HEK293 (cell line): Measurements from ENCODE around the gene DNMT3B.
"Not testable (repeated sequence)": the region's sequence is repeated elsewhere in the genome, so short reads cannot be mapped to it uniquely, and the experiment has no call there.

Experiments
- CTCF ChIA-PET: fragments of 350-600 bp; formaldehyde crosslinking; extraction: SDS; loops from one replicate; lab custom pipeline; 2021; ENCODE audit warnings: antibody characterized with exemption; lab: Yijun Ruan, JAX
- POLR2A ChIA-PET: fragments of 300-600 bp; formaldehyde crosslinking; extraction: SDS; loops from one replicate; lab custom pipeline; 2020; ENCODE audit warnings: antibody characterized with exemption, inconsistent platforms; lab: Yijun Ruan, JAX
- H3K27ac ChIP-seq: fragments of 200-500 bp; sonication (Bioruptor generic); 2 replicates; pipeline ENCODE4 v1.5.1; 2014; ENCODE audit warnings: low read depth, low read length, control low read depth, inconsistent platforms; ENCODE audit errors: extremely low read depth
- H3K36me3 ChIP-seq, 2 experiments: fragments of 200-500 bp in 1 of 2; sonication (Bioruptor generic) in 1 of 2; 1 replicate in 1 of 2; 2 replicates in 1 of 2; pipeline ENCODE4 v1.5.1; 2014 to 2017; ENCODE audit warnings: inconsistent platforms in 2 of 2, low read length in 2 of 2; ENCODE audit not compliant: control insufficient read depth in 2 of 2, insufficient read depth in 1 of 2
- H3K4me1 ChIP-seq: fragments of 200-500 bp; sonication (Bioruptor generic); 2 replicates; pipeline ENCODE4 v1.5.1; 2014; ENCODE audit warnings: mild to moderate bottlenecking, low read length, inconsistent platforms; ENCODE audit not compliant: control insufficient read depth, insufficient read depth
- H3K4me3 ChIP-seq: 2 replicates; pipeline ENCODE4 v1.5.1; 2011; ENCODE audit warnings: low read depth, mild to moderate bottlenecking, control low read depth, low read length, moderate library complexity
- H3K9me3 ChIP-seq: fragments of 200-500 bp; sonication (Bioruptor generic); 2 replicates; pipeline ENCODE4 v1.5.1; 2014; ENCODE audit warnings: low read depth, low read length, inconsistent platforms; ENCODE audit not compliant: control insufficient read depth, insufficient read depth
- GLIS1 ChIP-seq: fragments of 450-650 bp; formaldehyde crosslinking; IDR thresholded peaks from 2 replicates; pipeline ENCODE4 v1.5.1; 2016; ENCODE audit warnings: missing biosample characterization, missing genetic modification characterization
- ZBTB8A ChIP-seq: fragments of 450-650 bp; formaldehyde crosslinking; IDR thresholded peaks from 2 replicates; pipeline ENCODE4 v1.5.1; 2016; ENCODE audit warnings: missing biosample characterization, missing genetic modification characterization
- ZNF138 ChIP-seq: fragments of 450-650 bp; formaldehyde crosslinking; IDR thresholded peaks from 2 replicates; pipeline ENCODE4 v1.5.1; 2016; ENCODE audit warnings: missing biosample characterization, missing genetic modification characterization, borderline replicate concordance
- ZNF19 ChIP-seq: fragments of 450-650 bp; formaldehyde crosslinking; IDR thresholded peaks from 2 replicates; pipeline ENCODE4; 2016; ENCODE audit warnings: missing biosample characterization, missing genetic modification characterization, low read depth
- ZNF302 ChIP-seq: fragments of 450-650 bp; formaldehyde crosslinking; IDR thresholded peaks from 2 replicates; pipeline ENCODE4 v1.5.1; 2016; ENCODE audit warnings: missing biosample characterization, missing genetic modification characterization, low read depth
- ZNF37A ChIP-seq: fragments of 450-650 bp; IDR thresholded peaks from 2 replicates; pipeline ENCODE4 v1.5.1; 2018; ENCODE audit warnings: missing biosample characterization, missing genetic modification characterization
- ZNF610 ChIP-seq: fragments of 450-650 bp; formaldehyde crosslinking; IDR thresholded peaks from 2 replicates; pipeline ENCODE4 v1.5.1; 2016; ENCODE audit warnings: missing biosample characterization, missing genetic modification characterization, borderline replicate concordance
- ZSCAN30 ChIP-seq: fragments of 450-650 bp; IDR thresholded peaks from 2 replicates; pipeline ENCODE4 v1.5.1; 2018; ENCODE audit warnings: missing biosample characterization, mild to moderate bottlenecking, missing genetic modification characterization, moderate library complexity
- TF ChIP-seq, protein P1 (sequence below): fragments of 450-650 bp; formaldehyde crosslinking; optimal IDR thresholded peaks from 2 replicates; pipeline ENCODE3; 2016; ENCODE audit warnings: missing biosample characterization, mild to moderate bottlenecking, missing genetic modification characterization
- TF ChIP-seq, protein P2 (sequence below): fragments of 450-650 bp; formaldehyde crosslinking; IDR thresholded peaks from 2 replicates; pipeline ENCODE4 v1.5.1; 2016; ENCODE audit warnings: missing biosample characterization, missing genetic modification characterization

DNMT3B gene

DNA sequence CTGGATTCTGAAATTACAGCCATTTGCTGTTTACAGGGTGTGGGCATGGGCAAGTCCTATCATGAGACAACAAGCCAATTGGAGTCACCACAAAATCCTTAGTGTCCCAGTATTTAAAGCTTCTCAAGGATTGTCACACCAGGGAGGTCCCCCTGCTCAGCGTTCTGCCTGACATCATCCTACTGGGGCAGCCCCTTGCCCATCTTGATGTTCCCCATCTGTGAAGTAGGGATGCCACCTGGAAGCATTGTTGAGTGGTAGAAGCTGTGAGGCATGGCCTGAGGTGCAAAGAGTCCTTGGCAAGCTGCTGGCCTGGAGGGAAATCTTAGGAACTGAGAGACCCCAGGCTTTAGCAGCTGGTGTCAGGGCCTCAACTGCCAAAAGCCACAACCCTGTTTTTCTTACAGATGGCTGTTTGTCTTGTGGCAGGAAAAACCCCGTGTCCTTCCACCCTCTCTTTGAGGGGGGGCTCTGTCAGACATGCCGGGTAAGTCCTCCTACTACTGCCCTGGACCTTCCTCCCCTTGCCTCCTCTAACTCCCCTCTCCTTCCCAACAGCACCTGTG, 34.3 kb downstream of the DNMT3B start (continued):
- no peak for TF ChIP-seq ZNF37A (tag by site-specific recombination)
- TF ChIP-seq GLIS1 (tag by site-specific recombination), result no peak

DNA sequence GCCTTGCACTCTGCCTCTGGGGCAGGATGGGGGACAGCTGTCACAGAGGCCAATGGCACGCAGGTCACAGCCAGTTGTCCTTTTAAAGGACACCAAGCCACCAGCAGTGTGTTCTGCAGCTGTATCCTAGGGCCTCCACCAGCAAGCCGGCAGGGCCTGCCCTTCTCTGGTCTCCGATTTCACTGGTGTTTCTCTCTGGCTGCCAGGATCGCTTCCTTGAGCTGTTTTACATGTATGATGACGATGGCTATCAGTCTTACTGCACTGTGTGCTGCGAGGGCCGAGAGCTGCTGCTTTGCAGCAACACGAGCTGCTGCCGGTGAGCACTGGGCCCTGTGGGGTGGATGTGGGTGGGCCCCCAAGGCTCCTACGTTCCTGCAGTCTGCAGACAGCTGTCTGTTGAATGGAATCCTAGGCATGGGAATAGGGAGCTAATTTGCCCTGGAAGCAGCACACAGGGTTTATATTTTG, 34.8 kb downstream of the DNMT3B start:
- ChIA-PET CTCF (interaction anchor here (1.1 to 3.0 kb wide), 3 partner anchors 18 to 32 kb away, joined by 3 to 13 read pairs (median 4); no protein-coding TSS in a partner anchor), POLR2A (no interaction called here)
- H3K4me3 ChIP-seq, result no peak overlapping the region
- H3K9me3 ChIP-seq, result no peaks in the 10 kb centered on the region
- peaks cover 0 to 91% of the 10 kb centered on the region in 2 experiments; a peak in 2 of 3 replicates for H3K36me3 ChIP-seq
- TF ChIP-seq ZNF138 (tag by site-specific recombination) (no peak), ZNF19 (tag by site-specific recombination) (no peak), ZSCAN30 (tag by site-specific recombination) (no peak), ZNF302 (tag by site-specific recombination) (no peak), GLIS1 (tag by site-specific recombination) (peak; percentile 28; the same call in 1 of the 2 replicates)
- H3K4me1 ChIP-seq, result no peaks in the 10 kb centered on the region
- H3K27ac ChIP-seq, result no peak overlapping the region

- peaks cover 0 to 91% of the 10 kb centered on the region in 2 experiments; a peak in 2 of 3 replicates for H3K36me3 ChIP-seq
- CTCF ChIA-PET, result interaction anchor here (0.6 to 1.1 kb wide), 2 partner anchors 32 to 104 kb away, joined by 3 to 4 read pairs; no protein-coding TSS in a partner anchor
- H3K4me3 ChIP-seq, H3K9me3 ChIP-seq, H3K27ac ChIP-seq, H3K4me1 ChIP-seq, POLR2A ChIA-PET: not testable (repeated sequence)
These were observed 35.4 kb downstream of the DNMT3B start for GRCh38 chr20:32797571-32797970.

- Histone ChIP-seq H3K9me3 (no peaks in the 10 kb centered on the region), H3K27ac (no peak overlapping the region), H3K4me1 (no peaks in the 10 kb centered on the region), H3K36me3 (peaks cover 0 to 91% of the 10 kb centered on the region in 2 experiments; a peak in 2 of 3 replicates), H3K4me3 (no peak overlapping the region)
- TF ChIP-seq, protein P1, sequence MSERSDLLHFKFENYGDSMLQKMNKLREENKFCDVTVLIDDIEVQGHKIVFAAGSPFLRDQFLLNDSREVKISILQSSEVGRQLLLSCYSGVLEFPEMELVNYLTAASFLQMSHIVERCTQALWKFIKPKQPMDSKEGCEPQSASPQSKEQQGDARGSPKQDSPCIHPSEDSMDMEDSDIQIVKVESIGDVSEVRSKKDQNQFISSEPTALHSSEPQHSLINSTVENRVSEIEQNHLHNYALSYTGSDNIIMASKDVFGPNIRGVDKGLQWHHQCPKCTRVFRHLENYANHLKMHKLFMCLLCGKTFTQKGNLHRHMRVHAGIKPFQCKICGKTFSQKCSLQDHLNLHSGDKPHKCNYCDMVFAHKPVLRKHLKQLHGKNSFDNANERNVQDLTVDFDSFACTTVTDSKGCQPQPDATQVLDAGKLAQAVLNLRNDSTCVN, result no peak
- TF ChIP-seq ZBTB8A (tag by site-specific recombination), result no peak
- TF ChIP-seq ZNF610 (tag by site-specific recombination), result no peak
- TF ChIP-seq, protein P2, sequence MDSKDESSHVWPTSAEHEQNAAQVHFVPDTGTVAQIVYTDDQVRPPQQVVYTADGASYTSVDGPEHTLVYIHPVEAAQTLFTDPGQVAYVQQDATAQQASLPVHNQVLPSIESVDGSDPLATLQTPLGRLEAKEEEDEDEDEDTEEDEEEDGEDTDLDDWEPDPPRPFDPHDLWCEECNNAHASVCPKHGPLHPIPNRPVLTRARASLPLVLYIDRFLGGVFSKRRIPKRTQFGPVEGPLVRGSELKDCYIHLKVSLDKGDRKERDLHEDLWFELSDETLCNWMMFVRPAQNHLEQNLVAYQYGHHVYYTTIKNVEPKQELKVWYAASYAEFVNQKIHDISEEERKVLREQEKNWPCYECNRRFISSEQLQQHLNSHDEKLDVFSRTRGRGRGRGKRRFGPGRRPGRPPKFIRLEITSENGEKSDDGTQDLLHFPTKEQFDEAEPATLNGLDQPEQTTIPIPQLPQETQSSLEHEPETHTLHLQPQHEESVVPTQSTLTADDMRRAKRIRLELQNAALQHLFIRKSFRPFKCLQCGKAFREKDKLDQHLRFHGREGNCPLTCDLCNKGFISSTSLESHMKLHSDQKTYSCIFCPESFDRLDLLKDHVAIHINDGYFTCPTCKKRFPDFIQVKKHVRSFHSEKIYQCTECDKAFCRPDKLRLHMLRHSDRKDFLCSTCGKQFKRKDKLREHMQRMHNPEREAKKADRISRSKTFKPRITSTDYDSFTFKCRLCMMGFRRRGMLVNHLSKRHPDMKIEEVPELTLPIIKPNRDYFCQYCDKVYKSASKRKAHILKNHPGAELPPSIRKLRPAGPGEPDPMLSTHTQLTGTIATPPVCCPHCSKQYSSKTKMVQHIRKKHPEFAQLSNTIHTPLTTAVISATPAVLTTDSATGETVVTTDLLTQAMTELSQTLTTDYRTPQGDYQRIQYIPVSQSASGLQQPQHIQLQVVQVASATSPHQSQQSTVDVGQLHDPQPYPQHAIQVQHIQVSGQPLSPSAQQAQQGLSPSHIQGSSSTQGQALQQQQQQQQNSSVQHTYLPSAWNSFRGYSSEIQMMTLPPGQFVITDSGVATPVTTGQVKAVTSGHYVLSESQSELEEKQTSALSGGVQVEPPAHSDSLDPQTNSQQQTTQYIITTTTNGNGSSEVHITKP (tag by site-specific recombination), result no peak
- ChIA-PET POLR2A (no interaction called here), CTCF (interaction anchor here (0.5 to 1.6 kb wide), 5 partner anchors 8 to 147 kb away, joined by 3 to 5 read pairs (median 4); partner anchors contain the start of gene MAPRE1)
These were observed 36.1 kb downstream of the DNMT3B start for GRCh38 chr20:32798046-32798981.
